Measurements from ENCODE around the gene GCAT.

GRCh38 chr22:37804881-37805809 is 2.6 kb upstream of the GCAT start:
- TF ChIP-seq, protein P1, sequence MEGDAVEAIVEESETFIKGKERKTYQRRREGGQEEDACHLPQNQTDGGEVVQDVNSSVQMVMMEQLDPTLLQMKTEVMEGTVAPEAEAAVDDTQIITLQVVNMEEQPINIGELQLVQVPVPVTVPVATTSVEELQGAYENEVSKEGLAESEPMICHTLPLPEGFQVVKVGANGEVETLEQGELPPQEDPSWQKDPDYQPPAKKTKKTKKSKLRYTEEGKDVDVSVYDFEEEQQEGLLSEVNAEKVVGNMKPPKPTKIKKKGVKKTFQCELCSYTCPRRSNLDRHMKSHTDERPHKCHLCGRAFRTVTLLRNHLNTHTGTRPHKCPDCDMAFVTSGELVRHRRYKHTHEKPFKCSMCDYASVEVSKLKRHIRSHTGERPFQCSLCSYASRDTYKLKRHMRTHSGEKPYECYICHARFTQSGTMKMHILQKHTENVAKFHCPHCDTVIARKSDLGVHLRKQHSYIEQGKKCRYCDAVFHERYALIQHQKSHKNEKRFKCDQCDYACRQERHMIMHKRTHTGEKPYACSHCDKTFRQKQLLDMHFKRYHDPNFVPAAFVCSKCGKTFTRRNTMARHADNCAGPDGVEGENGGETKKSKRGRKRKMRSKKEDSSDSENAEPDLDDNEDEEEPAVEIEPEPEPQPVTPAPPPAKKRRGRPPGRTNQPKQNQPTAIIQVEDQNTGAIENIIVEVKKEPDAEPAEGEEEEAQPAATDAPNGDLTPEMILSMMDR (IDR thresholded peaks at IDR 0.05), result peak in 1 of 3 donors; percentile 9
- peak; percentile 76 for TF ChIP-seq POLR2A (IDR thresholded peaks at IDR 0.05)

Measured in ovary (tissue), 3 donors.